Measurements from ENCODE around the gene POLDIP3.

The POLDIP3 gene

DNA sequence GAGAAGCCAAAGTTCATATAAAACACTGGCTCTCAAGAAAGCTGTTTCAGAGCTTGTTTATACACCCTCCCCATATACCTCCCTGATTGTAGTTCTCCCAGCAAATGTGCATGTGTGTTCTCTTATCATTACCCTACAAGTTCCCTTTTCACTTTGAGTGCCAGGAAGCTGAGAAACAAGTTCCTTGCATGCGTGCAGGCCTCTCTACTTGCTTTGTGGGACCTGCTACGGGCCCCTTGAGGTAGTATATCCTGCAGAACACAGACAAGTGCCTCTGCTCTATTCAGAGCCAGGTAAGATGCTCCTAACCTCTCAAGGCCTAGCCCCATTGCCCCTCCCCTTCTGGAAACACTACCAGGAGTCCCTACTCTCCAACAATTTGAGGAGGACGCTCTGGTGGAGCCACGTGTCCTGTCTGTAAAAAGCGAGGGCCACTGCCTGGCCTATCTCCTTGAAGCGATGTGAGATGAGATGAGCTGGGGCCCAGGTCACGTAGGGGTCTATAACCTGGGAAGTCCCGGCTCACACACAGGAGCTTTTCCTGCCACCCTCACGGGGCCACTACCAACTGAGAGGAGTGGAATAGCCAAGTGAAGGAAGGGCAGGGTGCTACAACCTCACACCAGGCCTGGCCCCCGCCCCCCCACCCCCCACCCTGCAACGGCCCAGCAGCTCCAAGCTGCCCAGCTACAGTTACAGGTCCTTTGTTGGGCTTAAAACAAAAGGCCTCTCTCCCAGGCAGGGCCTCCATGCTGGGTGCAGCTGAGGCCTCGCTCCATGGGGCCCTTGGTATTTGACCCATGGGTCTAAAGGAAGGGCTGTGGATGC lies 28.3 kb upstream of the POLDIP3 start:
- no peak for DNase-seq

GRCh38 chr22:42641801-42642413 lies 27.2 kb upstream of the POLDIP3 start:
- DNase-seq, result no peak

DNA sequence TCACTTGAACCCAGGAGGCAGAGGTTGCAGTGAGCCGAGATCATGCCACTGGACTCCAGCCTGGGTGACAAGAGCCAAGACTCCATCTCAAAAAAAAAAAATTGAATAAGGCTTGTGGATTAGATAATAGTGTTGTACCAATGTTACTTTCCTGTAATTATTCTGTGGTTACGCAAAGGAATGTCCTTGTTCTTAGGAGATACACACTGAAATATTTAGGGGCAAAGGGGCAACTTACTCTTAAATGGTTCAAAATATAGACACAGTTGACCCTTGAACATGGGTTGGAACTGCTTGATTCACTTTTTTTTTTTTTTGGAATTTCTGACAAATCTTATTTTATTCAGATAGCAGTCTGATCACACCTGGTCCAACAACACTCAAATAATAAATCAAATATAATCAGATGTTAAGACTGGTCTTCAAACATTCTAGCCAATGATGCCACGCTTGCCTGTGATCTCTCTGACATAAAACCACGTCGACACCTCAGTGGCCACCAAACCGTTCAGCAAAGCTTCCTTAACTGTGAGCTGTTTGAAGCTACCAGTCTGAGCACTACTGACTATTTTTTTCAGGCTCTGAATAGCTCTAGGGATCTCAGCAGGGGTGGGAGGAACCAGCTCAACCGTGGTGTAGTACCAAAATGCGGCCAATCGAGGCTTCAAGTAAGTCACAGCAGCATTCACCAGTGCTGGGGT lies 25.0 kb upstream of the POLDIP3 start:
- DNase-seq, result no peak

DNA sequence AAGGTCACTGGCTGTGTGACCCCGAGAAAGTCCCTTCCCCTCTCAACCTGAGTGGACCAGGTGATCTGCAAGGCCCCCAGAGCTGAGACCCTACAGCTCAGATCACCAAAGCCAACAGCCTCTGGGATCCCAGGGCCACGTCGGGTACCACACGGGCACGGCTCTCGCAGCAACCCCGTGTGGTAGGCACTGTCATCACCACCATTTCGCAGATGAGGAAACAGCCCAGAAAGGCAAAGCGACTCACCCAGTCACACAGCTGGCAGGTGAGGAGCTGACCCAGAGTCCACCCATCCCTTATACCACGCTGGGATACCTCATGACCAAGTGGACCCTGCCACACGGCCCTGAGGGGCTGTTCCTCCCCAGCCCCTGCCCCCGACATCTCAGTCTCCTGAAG lies 22.9 kb upstream of the POLDIP3 start:
- DNase-seq, result no peak

GRCh38 chr22:42636506-42636905 lies 21.8 kb upstream of the POLDIP3 start:
- DNase-seq, result no peak

DNA sequence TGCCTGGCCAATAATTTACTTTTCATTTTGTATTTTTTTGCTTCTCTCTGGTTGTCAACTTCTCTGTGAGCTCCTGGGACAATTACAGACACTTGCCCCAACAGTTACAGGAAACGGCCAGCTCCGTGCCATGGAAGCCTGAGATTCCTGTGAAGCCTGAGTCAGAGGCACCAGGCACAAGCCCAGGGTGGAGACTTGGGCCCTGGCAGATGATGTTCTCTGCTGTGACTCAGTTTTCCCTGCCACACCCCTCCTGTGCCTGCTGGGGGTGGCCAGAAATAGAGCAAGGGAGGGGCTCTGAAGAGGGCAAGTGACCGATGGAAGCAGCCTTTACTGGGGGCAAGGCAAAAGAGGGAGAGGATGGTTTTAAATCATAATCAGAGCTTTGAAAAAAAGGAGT lies 20.8 kb upstream of the POLDIP3 start:
- DNase-seq, result no peak

DNA sequence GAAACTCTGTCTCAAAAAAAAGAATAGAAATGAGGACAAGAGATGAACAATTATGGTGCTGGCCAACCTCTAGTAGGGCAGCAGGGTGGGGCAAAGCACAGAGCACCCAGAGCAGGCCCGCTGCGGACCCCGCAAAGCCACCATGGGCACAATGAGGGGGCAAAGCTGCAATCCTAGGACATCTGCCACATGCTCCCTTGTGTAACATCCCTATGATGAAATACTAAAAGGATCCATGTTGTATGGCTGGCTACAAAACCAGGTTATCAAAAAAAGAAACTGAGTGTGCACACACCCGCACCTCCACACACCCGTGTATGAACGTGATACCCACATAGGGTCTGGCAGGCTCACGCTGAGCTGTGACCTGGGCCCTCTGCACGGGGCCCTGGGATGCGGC lies 18.3 kb upstream of the POLDIP3 start:
- DNase-seq, result no peak

DNA sequence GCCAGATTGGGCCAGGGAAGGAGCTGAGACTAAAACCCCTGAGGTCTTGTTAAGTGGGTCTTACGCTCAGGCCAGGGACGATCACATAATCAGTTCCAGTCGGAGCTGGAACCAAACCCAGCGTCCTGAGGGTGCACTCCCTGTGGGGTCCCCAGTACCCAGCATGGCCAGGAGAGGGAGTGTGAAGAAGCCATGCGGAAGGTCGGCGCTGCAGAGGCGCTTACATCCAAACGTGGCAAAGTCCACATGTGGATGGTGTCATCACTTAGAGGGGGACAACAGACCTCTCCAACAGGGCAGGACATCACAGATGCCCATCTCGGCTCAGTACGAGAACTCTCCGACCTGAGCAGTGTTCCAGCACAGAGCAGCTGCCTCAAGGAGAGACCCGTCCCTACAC lies 17.4 kb upstream of the POLDIP3 start:
- DNase-seq, result no peak

DNA sequence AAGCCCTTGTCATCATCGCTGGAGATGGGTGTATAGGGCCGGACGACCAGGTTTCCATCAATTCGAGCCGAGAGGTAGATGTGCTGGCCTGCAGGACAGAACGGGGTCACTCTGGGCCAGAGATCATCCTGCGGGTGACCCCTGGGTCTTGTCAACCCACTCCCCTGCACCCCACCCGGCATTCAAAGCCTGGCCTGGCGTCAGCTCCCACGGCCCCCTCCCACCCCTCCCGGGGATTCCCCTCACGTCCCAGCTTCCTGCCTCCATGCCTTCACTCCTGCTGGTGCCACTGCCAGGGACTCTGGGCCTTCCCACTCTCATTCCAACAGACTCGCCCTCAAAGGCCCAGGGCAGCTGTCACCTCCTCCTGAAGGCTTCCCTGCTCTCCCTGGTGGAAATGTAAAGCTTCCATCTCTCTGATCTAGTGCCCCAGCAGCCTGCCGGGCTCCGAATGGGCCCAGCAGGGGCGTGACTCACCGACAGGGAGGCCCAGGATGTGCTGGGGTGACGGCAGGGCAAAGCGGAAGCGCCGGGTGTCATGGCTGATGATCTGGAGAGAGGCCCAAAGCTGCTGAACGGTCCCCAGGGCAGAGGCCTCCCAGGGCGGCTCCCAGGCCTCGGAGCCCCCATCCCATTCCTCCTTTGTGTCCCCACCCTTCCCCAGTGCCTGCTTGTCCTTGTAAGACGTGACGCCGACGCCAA lies 16.4 kb upstream of the POLDIP3 start:
- no peak for DNase-seq

- DNase-seq, result no peak
Measured at GRCh38 chr22:42630211-42630610, 15.5 kb upstream of the POLDIP3 start.

- DNase-seq, result no peak
Measured at GRCh38 chr22:42627981-42628380, 13.3 kb upstream of the POLDIP3 start.

DNA sequence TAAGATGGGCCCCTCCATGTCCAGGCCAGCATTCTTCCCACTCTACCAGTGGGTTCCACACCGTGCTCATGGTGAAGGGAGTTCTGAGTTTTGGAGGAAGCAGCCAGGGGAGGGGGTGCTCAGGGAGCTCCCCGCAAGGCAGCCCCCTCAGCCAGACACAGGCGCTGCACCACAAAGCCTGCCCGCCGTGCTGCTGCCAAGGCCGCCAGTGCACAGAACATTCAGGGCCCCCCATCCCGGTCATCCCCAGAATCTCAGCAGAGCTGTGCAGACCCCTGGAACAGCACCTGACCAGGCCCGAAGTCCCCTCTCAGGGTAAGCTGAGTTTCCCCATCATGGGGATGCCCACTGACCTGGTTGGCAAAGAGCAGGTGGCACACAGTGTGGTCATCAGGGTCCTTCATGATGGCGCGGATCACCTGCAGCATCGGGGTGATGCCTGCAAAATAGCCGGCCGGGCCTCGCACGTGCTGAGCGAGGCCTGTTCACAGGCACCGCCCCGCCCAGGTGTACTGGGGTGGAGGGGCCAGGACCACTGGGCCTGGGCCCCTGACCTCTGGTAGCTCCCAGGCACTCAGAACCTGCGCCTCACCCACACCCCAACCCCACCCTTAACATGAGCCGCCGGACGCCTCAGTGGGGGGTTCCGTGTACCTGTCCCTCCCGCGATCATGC lies 12.4 kb upstream of the POLDIP3 start:
- DNase-seq, result no peak

DNA sequence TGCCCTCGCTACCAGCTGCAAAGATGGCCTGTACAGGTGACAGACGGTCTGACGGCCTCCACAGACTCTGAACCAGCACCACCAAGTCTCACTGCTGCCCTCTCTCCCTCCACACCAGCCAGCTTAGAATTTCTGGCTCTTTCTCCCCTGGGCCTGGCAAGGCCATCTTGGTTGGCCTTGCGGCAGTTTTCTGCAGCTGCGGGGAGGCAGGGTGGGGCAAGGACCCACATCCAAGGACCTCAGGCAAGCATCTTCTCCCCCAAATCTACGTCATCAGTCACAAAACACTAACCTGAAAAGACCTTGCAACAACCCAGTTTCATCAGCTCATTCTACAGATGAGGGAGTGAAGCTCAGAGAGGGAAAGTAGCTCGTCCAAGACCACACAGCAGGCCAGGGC lies 11.7 kb upstream of the POLDIP3 start:
- DNase-seq, result no peak

GRCh38 chr22:42625416-42625815 lies 10.7 kb upstream of the POLDIP3 start:
- DNase-seq, result no peak

DNA sequence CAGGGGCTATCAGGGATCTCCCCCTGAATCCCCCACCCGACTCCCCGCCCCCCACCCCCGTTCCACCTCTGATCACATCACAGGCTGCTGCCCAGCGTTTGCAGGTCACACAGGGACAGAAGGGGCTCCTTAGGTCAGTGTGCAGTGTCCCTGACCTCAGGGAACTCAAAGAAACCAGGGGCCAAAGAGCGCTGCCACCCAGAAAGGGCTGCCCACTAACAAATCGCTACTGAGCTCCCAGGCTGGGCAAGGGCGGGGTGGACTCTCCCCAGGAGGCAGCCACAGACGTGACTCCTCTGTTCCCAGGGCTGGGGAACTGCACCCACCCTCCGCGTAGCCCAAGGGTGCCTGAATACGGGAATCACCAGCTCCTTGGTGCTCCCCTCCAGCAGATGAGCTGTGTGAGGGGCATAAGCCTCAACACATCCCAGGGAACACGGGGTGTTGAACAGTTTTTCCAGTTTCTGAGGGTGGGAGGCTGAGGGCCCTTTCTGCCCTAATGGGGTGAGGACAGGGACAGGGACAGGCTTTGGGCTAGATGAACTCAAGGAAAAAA lies 9.9 kb upstream of the POLDIP3 start:
- DNase-seq, result no peak

GRCh38 chr22:42623756-42624441 lies 9.2 kb upstream of the POLDIP3 start:
- no peak for DNase-seq

DNA sequence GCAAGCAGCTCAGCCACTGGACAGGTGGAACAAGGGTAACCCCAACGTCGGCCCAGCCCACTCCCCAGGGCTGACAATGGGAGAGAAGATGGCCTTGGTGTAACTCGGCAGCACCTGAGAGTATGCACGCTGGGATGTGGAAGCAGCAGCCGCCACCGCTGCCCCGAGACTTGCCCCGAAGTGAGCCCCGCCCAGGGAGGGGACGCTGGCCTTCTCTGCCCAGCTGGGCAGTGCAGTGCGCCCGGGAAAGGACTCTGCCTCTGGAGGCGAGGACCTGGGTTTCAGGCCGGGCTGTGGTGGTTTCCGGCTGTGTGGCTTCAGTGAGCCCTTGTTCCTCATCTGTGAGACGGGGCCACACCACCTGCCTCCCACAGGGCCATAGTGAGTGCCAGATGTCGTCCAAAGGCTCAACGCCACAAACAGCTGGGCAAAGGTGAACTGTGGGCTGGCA lies 8.6 kb upstream of the POLDIP3 start:
- no peak for DNase-seq

GRCh38 chr22:42622061-42622710 lies 7.5 kb upstream of the POLDIP3 start:
- DNase-seq, result no peak

DNA sequence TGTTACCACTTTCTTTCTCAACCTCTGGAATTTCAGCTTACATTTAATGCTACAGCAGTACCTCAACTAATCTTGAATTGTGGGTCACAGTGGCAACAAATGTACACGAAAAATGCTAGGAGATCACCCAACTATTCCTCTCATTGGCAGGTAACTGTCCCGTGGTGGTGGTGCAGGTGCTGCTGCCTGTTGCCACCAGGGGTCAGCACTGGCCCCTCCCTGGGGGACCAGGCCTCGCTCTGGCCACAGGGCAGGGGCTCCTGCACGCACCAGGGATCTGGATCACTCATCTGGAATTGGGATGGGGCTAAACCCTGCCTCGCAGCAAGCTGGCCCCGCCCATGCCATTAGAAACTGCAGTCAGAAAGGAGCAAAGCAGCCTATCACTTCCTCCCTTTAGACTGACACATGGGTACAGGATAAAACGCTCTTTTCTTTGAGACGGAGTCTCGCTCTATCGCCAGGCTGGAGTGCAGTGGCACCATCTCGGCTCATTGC lies 6.9 kb upstream of the POLDIP3 start:
- DNase-seq, result peak; percentile 35 to 45

DNA sequence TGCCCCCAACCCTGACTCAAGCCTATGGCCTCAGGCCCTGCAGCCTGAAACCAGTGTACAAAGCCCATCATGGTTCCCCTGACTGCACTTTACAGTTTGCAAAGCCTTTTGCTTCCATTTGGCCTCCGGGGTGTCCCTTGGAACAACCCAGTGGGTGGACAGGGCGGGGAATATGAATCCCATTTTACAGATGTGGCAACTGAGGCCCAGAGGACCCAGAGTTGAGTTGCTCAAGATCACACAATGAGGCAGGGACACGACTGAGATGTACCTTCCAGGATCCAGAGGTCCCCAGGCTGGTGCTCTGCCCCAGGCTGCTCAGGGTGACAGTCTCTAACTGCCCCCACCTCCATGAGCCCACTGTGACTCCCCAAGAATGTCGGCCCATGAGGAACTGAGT lies 5.4 kb upstream of the POLDIP3 start:
- DNase-seq, result no peak
